Keratinocyte (primary cell): ENCODE data around the gene PKNOX2. TPM values are rescaled to one million over a fixed set of nuclear protein-coding genes. Genes with fewer than 3 reads are reported as not detected.

ENCODE experiments used
- DNase-seq: peaks from one replicate; pipeline ENCODE4 v3.0.0-alpha.2; 2011; ENCODE audit warnings: low read depth, missing footprints, low spot score
- FAIRE-seq: peaks from 2 replicates; lab custom pipeline; 2011; peaks lifted over from hg19 to GRCh38; lab: Jason Lieb, UNC
- H2AFZ ChIP-seq: 2 replicates; pipeline ENCODE4 v1.6.0; 2012; ENCODE audit warnings: low read length, control low read depth, inconsistent platforms; ENCODE audit not compliant: control insufficient read depth
- H3K27ac ChIP-seq: 2 replicates; pipeline ENCODE4 v1.5.1; 2011; ENCODE audit warnings: low read length; ENCODE audit not compliant: control insufficient read depth, insufficient read depth
- H3K27me3 ChIP-seq: 3 replicates; pipeline ENCODE4 v1.6.0; 2011; ENCODE audit warnings: low read length; ENCODE audit not compliant: control insufficient read depth, insufficient read depth; ENCODE audit errors: extremely low read depth
- H3K36me3 ChIP-seq, 2 experiments: 2 replicates in 1 of 2; 3 replicates in 1 of 2; pipeline ENCODE4 v1.5.1; 2011; ENCODE audit warnings: low read length in 2 of 2, mild to moderate bottlenecking in 1 of 2; ENCODE audit not compliant: control insufficient read depth in 2 of 2, insufficient read depth in 2 of 2; ENCODE audit errors: extremely low read depth in 1 of 2
- H3K4me1 ChIP-seq: 3 replicates; pipeline ENCODE4 v1.5.1; 2011; ENCODE audit warnings: low read length; ENCODE audit not compliant: control insufficient read depth, insufficient read depth; ENCODE audit errors: extremely low read depth
- H3K4me2 ChIP-seq: 3 replicates; pipeline ENCODE4 v1.6.0; 2011; ENCODE audit warnings: low read depth, low read length; ENCODE audit not compliant: control insufficient read depth, insufficient read depth; ENCODE audit errors: extremely low read depth
- H3K4me3 ChIP-seq, 3 experiments: fragments of 200-600 bp in 1 of 3; sonication (generic) in 1 of 3; 2 replicates in 2 of 3; 3 replicates in 1 of 3; pipeline ENCODE4 v1.5.1; 2011 to 2016; ENCODE audit warnings: low read length in 3 of 3, mild to moderate bottlenecking in 3 of 3, control low read depth in 2 of 3, inconsistent platforms in 1 of 3, low read depth in 1 of 3, mixed read lengths in 1 of 3, mixed run types in 1 of 3, moderate library complexity in 1 of 3; ENCODE audit not compliant: control insufficient read depth in 2 of 3, insufficient read depth in 2 of 3; ENCODE audit errors: extremely low read depth in 1 of 3
- H3K79me2 ChIP-seq: 2 replicates; pipeline ENCODE4 v1.6.0; 2012; ENCODE audit warnings: low read length; ENCODE audit not compliant: control insufficient read depth, insufficient read depth
- H3K9ac ChIP-seq: 3 replicates; pipeline ENCODE4 v1.6.0; 2011; ENCODE audit warnings: low read length; ENCODE audit not compliant: control insufficient read depth, insufficient read depth; ENCODE audit errors: extremely low read depth
- H3K9me1 ChIP-seq: 3 replicates; pipeline ENCODE4 v1.6.0; 2011; ENCODE audit warnings: low read length; ENCODE audit not compliant: control insufficient read depth, insufficient read depth; ENCODE audit errors: extremely low read depth
- H3K9me3 ChIP-seq: 2 replicates; pipeline ENCODE4 v1.5.1; 2012; ENCODE audit warnings: low read depth, low read length; ENCODE audit not compliant: control insufficient read depth
- H4K20me1 ChIP-seq: 3 replicates; pipeline ENCODE4 v1.6.0; 2011; ENCODE audit warnings: low read length; ENCODE audit not compliant: control insufficient read depth, insufficient read depth; ENCODE audit errors: extremely low read depth
- CTCF ChIP-seq, 3 experiments: IDR thresholded peaks in 1 of 3; conservative IDR thresholded peaks in 1 of 3; optimal IDR thresholded peaks in 1 of 3; 2 replicates in 2 of 3; 3 replicates in 1 of 3; pipeline versions ENCODE3 to v1.5.1; 2011; ENCODE audit warnings: low read length in 3 of 3, mild to moderate bottlenecking in 3 of 3, moderate library complexity in 2 of 3, control low read depth in 1 of 3, inconsistent platforms in 1 of 3; ENCODE audit not compliant: insufficient read depth in 2 of 3; ENCODE audit errors: extremely low read depth in 1 of 3
- EZH2 ChIP-seq: IDR thresholded peaks from one replicate; pipeline ENCODE4 v1.6.1; 2012; ENCODE audit warnings: inconsistent platforms, mild to moderate bottlenecking, low read length, moderate library complexity
- dilution Hi-C: fragments of 300-500 bp; cut with MboI; formaldehyde crosslinking; loops from one replicate; pipeline ENCODE4 v1.7.0; 2020; ENCODE audit warnings: low sequenced_read_pairs; ENCODE audit not compliant: extremely low pct_ligation_motif_present
- polyA plus RNA-seq, 5 experiments: library from polyadenylated mRNA; depleted of rRNA in 3 of 5; stranded (reverse) in 3 of 5; stranded (forward) in 1 of 5; unstranded in 1 of 5; fragments of >200 nt; gene quantifications; 1 replicate in 1 of 5; 2 replicates in 3 of 5; 3 replicates in 1 of 5; pipeline versions ENCODE4 v1.2.1 to v1.2.3, GENCODE V29; 2011 to 2012; ENCODE audit warnings: missing spikeins in 2 of 5, low read depth in 1 of 5, low replicate concordance in 1 of 5

The PKNOX2 gene
- polyA plus RNA-seq, 1 donor (not counting 4 experiments of a cell fraction or from before 2014, with no cell fraction given), result 0.05 TPM

- H3K79me2 ChIP-seq, result no peaks in the 10 kb centered on the region
- H3K27me3 ChIP-seq, result no peaks in the 10 kb centered on the region
- H3K36me3 ChIP-seq, result no peaks in the 10 kb centered on the region
- H3K4me2 ChIP-seq, result no peak overlapping the region
- no peak overlapping the region for H2AFZ ChIP-seq
- DNase-seq (no peak), FAIRE-seq (no peak)
- H3K4me3 ChIP-seq, result no peak overlapping the region
- H3K9me3 ChIP-seq, result no peaks in the 10 kb centered on the region
- no peaks in the 10 kb centered on the region for H3K9me1 ChIP-seq
- H3K9ac ChIP-seq, result no peak overlapping the region
- dilution Hi-C loops, result no loop called here
- H4K20me1 ChIP-seq, result no peaks in the 10 kb centered on the region
- TF ChIP-seq CTCF (optimal IDR thresholded peaks at IDR 0.05 in 1 of 3, IDR thresholded peaks at IDR 0.05 in 1 of 3, conservative IDR thresholded peaks at IDR 0.05 in 1 of 3; ENCODE audit: extremely low read depth in 1 of 3, insufficient read depth in 2 of 3, low read length in 3 of 3), result no peak
- TF ChIP-seq EZH2, result no peak
- H3K4me1 ChIP-seq, result no peaks in the 10 kb centered on the region
- H3K27ac ChIP-seq, result no peak overlapping the region
Observed at GRCh38 chr11:125369808-125370207, 205.3 kb downstream of the PKNOX2 start.

GRCh38 chr11:125370561-125371389, 206.2 kb downstream of the PKNOX2 start:
- H3K4me1 ChIP-seq, result no peaks in the 10 kb centered on the region
- dilution Hi-C loops, result no loop called here
- no peaks in the 10 kb centered on the region for H4K20me1 ChIP-seq
- DNase-seq, result no peak
- H3K9ac ChIP-seq, result no peak overlapping the region
- H3K9me1 ChIP-seq, result no peaks in the 10 kb centered on the region
- no peak overlapping the region for H3K4me3 ChIP-seq
- H3K27me3 ChIP-seq, result peaks cover 7% of the 10 kb centered on the region
- no peak overlapping the region for H3K4me2 ChIP-seq
- no peak overlapping the region for H3K27ac ChIP-seq
- TF ChIP-seq EZH2 (no peak), CTCF (optimal IDR thresholded peaks at IDR 0.05 in 1 of 3, IDR thresholded peaks at IDR 0.05 in 1 of 3, conservative IDR thresholded peaks at IDR 0.05 in 1 of 3; ENCODE audit: extremely low read depth in 1 of 3, insufficient read depth in 2 of 3, low read length in 3 of 3) (no peak)
- H3K36me3 ChIP-seq, result no peaks in the 10 kb centered on the region
- no peaks in the 10 kb centered on the region for H3K9me3 ChIP-seq
- no peak for FAIRE-seq
- H3K79me2 ChIP-seq, result no peaks in the 10 kb centered on the region
- H2AFZ ChIP-seq, result no peak overlapping the region
